DMS 273 (cell line): ENCODE data around the gene TSPAN14.
A peak's percentile ranks its signal among the peaks of the same experiment; 100 is the strongest.
"Not testable (repeated sequence)": the region's sequence is repeated elsewhere in the genome, so short reads cannot be mapped to it uniquely, and the experiment has no call there.

Experiments used
- DNase-seq: peaks from one replicate; lab custom pipeline; 2025; ENCODE audit not compliant: unreplicated experiment; lab: John Stamatoyannopoulos, UW

The TSPAN14 gene

DNA sequence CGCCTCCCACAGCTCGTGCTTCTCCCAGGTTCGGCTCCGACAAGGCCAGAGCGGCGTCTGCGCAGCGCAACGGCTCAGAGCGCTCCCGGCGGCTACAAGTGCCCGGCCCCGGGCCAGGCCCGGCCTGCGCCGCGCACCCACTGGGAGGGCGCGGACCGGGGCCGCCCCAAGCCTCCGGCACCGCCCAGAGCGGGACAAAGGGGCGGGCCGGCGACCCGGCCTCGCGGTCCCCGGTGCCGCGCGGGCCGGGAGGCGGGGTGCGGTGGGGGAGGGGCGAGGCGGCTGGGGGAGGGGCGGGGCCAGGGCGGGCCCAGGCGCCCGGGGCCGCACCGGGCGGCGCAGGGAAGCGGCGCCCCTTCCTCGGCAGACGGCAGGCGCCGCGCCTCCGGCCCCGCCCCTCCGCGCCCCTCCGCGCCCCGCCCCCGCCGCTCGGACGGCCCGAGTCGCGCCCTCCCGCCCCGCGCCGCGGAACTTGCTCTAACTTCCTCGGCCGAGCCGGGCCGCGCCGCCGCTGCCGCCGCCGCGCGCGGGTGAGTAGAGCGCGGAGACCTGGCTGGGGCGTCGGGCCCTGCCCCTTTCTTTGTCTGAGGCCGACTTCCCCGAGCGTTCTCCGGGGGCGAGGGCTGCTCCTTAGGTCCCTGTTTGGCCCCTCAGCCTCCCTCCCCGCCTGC, at the start of gene TSPAN14:
Gene TSPAN14 (plus strand): TSS at position 469 of the 671 bp plus-strand sequence. CDS start 34,924 bp downstream, outside the sequence.
- peak; percentile 91 for DNase-seq

DNA sequence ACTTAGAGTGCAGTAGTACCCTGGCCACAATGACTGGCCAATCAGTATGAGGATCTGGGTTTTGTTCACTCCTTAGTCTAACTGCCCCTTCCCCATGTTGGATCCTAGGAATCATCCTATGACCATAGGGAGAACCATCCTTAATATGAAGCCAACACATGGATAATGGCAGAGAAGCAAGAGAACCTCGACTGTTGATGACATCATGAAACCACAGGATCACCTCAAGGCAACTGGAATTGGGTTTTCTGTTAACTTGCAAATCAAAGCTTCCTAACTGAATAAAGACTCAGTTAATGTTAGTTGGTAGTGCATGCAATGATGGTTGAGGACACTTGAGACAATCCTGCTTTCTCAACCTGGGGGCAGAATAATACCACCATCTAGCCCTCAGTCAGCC, 49.1 kb upstream of the TSPAN14 start:
- no peak for DNase-seq

DNA sequence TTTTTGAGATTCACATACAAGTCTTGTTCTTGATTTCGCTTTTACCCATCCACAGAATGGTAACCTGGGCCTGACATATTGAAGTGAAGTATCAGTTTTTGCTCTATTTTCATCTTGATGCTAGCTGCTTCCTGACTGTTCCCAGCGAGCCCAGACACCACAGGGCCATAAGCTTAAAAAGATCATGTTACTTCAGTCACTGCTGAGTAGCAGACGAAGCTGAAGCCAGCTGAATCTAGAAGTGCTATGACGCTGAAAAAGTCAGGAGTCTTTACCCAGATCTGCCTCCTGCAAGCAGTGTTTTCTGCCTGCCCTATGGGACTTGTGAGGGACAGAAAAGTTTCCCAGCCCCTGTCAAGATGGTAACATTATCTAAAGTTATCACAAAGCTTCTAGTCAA, 48.5 kb upstream of the TSPAN14 start:
- DNase-seq, result peak; percentile 85

GRCh38 chr10:80406204-80406603, 47.9 kb upstream of the TSPAN14 start:
- peak; percentile 36 for DNase-seq

DNA sequence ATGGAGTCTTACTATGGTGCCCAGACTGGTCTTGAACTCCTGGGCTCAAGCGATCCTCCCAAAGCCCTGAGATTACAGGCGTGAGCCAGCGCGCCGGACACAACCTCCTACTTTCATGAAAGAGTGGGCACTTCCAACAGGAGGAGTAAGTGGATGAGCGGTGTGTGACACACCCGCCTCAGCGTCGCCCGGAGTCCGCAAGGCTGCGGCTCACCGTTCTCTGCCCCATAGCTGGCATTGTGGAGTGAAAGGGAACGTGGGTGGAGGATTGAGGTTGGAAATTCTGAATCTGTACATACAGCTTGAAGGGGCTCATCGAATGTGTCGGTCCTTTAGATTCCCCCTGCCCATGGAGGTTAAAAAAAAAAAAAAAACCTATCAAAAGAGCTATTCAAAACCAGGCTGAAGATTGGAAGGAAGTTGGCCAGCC, 46.3 kb upstream of the TSPAN14 start:
- DNase-seq, result peak; percentile 49

DNA sequence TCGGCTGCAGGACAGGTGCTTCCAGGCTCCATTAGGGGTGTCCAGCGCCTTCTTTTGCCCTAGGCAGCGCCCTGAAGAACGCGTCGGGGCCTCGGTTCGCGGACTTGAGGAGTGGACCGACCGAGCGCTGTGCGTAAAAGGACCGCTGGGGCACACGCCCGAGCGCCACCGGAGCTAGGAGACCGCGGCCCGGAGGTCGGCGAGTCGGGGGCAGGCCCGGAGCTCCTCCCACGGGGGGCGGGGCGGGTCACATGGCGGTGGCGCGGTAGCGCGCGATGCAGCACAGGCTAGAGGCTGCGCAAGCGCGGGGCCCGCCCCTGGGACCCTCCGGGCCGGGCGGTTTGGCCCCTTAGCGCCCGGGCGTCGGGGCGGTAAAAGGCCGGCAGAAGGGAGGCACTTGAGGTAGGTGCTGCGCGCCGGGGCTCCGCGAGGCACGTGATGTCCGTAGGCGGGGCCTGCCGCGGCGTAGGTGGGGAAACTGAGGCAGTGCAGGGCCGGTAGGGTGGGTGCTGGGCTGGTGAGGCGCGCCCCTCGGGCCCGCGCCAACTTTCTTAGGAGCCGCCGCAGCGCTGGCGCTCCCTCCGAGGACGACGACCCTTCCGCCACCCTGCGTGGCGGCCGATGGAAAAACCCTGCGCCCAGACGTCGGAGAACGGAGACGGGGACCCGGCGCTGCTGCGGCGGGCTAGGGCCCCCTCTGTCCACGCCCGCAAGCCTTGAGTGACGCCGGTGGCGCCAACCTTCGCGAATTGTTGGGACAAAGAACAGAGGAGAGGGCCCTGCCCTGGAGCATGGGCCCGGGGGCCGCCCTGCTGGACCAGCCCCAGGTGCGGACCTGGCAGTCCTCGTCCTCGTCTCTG, 45.6 kb upstream of the TSPAN14 start, which contains the start of gene PRXL2A:
Gene PRXL2A (plus strand): TSS at position 310 of the 860 bp plus-strand sequence. CDS start 11,917 bp downstream, outside the sequence.
- DNase-seq, result peak; percentile 92

DNA sequence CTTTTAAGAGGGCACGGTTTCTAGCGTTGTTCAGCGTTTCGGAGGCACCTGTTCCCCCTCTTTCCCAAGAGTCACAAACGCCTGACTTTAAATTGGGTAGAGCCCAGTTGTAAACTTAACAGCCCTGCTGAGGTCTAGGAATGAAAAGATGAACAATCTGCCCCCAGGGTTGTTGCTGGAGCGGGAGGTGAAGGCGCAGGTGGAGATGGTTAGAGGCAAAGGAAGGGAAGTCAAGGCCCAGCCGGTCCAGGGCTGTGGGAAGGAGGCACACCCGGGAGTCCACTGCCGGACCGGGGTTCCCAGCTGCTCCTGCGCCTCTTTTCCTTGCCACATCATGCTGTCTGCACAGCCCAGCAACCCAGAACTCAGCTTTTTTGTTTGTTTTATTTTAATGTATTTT, 45.0 kb upstream of the TSPAN14 start:
- peak; percentile 35 for DNase-seq

- DNase-seq, result no peak
These were observed 44.0 kb upstream of the TSPAN14 start for GRCh38 chr10:80410122-80410521.

DNA sequence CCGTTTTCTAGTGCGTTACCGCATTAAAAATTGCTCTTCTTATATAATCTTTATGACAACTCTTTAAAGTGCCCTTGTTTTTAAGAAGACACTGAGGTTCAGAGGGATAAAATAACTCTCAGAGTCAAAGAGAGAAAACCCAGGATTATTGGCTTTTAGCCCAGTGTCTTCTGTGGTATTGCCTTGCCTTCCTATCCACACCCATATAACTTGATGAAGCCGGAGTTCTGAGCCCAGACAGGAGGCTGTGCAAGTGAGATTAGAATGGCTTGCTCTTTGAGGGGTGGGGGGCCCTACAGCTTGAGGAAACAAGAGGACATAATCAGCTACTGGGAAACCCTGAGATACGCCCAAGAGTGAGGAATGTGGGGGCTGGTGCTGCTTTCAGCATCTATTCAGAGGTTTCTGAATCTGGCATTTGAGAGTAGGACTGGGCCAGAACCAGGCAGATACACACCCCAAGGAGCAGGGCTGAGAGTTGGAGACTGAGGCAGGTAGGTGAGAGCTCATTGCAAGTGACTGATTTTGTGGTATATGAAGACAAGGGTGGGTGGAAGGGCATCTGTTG, 43.4 kb upstream of the TSPAN14 start:
- peak; percentile 30 for DNase-seq

DNA sequence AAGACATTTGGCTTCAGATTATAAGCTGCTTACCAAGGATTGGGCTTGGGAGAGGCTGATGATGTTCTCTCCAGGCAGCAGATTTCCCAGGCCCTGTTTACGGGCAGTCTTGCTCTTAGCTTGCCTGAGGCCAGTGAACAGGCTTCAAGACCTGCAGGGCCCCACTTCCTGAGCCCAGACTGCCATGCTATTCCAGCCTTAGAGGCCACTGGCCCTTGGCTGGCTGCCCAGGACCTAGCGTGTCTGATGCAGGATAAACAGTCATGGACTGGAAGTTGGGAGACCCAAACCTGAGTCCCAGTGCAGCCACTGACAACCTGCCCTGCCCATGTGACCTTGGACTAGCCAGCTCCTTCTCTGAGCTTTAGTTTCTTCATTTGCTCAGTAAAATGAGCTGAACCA, 42.8 kb upstream of the TSPAN14 start:
- peak; percentile 13 for DNase-seq

DNA sequence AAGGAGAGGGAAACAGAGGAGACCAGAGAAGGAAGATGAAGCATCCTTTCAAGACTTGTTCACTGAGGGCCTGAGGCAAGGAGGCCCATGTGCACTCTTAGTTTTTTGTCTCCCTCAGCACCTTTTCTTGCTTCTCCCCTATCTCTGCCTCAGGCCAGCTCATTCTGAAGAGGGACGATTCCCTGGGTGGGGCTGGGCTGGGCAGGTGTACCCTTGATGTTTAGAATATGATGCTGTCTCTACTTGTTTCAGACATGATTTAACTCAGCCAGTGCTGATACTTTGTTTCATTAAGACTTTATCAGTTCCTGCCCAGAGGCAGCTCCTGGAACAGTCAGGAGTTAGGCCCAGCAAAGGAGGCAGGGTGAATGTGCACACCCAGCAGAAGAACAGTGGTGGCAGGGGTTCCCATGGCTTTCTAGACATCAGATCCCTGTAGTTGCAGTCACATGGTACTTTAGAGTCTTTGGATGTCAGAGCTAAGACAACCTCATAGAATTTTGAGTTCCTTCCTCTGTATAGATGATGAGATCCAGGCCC, 42.4 kb upstream of the TSPAN14 start:
- DNase-seq, result no peak

DNA sequence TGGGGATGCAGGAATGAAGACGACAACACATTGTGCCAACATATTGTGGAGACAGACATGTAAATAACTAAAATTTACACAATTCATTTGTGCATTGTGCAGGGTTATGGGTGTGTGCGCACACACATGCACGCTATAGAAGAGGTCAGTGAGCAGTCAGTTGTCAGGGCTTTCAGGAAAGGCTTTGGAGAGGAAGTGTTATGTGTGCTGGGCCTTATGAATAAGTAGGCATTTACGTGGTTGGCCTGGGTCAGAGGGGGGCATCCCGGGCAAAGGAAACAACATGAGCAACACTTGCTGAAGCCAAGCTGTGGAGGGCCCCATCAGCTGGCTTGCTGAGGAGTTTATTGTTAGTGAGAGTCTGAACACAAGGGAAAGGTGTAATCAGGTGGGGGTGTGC, 41.6 kb upstream of the TSPAN14 start:
- DNase-seq, result no peak

DNA sequence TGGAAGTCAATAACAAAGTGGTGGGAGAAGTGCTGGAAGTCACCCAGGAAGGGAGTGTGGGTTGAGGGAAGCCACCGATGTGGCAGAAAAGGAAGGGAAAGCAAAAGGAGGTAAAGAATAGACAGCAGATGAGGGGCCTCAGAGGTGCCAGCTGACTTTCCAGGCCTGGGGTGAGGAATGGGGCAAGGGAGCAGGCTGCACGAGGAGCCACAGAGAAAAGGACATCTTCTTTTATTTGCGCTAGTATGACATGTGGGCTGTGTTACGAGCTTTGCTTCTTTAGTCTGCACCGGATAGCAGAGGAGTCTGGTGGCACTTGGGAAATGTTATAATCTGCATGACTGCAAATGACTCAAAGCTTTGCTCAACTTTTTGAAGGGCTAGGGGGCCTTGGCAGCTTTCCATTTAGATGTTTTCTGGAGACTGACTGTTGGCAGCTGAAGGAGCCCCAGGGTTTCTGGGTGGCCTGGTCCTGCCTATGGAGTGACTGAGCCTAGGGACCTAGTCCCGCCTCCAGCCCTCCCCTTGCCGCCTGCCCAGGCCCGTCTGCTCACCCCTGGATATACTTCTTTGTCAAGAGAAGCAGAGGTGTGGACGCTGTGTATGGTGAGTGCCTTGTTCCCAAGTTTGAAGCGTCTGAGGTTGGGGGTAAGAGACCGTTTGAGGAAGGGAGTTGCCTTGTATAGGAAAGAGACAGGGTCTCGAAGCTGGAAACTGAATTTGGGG, 40.7 kb upstream of the TSPAN14 start:
- peak; percentile 81 for DNase-seq

- DNase-seq, result peak; percentile 58
These were observed 39.8 kb upstream of the TSPAN14 start for GRCh38 chr10:80414142-80414895.

DNA sequence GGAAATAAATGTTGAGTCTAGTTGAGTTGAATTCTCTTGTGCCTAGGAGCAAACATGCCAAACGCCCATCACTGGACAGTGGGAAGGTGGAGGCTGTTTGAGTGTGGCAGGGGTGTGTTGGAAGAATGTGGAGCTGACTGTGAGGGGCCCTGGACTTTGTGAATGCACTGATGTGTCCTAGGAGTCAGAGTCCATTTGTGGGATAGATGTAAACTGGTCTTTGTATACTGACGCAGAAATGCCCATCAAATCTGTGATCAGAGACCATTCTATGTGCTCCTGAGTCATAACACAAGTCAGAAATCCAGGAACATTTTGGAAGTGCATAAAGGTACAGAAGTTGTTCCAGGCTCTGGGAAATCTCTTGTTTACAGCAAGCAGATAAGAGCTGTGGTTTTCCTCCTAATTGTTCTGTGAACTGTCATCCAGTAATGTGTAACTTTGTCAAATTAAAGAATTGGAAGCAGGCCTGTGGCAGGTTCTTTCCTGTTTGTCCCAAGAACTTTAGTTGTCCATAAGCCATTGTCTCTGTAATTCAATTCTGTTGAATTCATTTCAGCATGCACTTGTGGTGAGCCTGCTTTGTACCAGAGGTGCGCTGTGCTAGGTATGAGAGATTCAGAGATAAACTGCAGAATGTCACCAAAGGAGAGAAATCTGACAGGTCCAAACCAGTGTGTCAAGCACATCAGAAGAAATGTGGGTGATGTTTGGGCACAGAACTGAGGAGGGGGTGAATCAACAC, 38.2 kb upstream of the TSPAN14 start:
- no peak for DNase-seq

DNA sequence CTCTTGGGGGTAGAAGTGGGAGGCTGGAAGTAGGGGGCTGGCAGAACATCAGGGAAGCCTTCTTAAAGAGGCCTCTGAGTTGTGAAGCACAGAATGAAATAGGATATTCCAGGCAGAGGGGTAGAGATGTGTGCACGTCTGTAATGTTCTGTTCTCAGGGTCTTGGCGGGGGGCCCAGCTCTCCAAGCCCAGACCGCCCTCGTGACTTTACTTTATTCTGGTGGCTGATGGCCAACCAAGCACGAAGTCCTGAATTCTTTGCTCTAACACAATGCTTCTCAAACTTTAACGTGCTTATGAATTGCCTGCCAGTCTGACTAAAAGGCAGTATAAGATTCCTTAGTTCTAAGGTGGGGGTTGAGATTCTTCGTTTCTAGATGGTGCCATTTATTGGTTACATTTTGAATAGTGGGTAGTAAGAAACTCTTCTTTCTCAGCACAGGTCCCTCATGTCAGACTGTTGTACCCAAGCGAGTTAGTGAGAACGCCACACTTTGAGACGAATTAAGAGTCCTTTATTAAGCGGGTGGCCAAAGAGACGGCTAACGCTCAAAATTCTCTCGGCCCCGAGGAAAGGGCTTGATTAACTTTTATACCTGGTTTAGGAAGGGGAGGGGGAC, 37.5 kb upstream of the TSPAN14 start:
- peak; percentile 84 for DNase-seq

DNA sequence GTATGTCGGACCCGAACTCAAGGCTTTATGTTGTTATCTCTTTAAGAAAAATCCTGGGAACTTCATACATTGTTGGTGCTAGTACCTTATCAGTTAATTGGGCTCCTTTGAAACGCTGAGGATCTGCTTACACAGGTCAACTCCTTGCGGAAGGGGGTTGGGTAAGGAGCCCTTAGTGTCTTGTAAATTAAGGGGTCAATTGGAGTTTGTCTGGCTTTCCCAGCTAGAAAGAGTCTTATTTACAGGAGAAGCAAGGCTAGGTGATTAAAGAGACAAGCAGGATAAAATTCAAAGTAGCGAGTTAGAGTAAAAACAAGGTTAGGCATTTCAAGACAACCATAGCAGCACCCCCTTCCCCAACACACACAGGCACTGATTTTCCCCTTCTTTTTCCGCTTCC, 36.9 kb upstream of the TSPAN14 start:
- DNase-seq, result not testable (repeated sequence)

DNA sequence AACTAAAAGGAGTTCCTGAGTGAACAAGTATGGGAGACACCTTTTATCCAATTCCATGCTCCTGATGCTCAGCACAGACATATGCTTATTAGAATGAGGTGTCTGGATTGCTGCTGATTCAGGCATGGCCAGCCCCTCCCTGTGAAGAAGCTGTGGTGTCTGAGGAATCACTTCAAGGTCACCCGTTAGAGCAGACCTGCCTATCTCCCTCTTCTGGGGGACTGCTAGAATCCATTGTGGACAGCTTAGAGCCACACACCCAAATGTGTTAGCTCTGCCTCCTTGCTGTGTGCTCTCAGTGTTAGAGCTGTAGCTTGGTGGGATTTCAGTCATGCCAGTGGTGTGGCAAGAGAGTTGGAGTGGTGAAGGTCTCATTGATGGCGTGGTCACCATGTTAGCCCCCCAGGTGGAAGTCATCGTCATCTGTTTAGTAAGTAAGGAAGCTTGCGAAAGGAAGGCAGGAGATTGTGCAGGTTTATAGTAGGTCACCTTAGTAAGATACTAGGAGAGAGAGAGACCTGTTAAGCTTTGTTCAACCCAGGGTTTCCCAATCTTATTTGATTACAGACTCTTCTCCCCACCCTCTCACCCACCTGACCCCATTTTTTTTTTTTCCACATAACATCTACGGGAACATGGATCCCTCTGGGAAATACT, 32.9 kb upstream of the TSPAN14 start:
- DNase-seq, result no peak
